Osteoblast (primary cell): ENCODE results near the gene TMEM126B. TPM values are rescaled to one million over a fixed set of nuclear protein-coding genes. Genes with fewer than 3 reads are reported as not detected.
"Not testable (repeated sequence)": the region's sequence is repeated elsewhere in the genome, so short reads cannot be mapped to it uniquely, and the experiment has no call there.

Source experiments
- DNase-seq: peaks from one replicate; pipeline ENCODE4 v3.0.0; 2011; ENCODE audit warnings: low spot score, mixed read lengths; ENCODE audit not compliant: insufficient read length; ENCODE audit errors: missing footprints
- H2AFZ ChIP-seq: 2 replicates; pipeline ENCODE4 v1.6.0; 2011; ENCODE audit warnings: mild to moderate bottlenecking, low read length
- H3K27ac ChIP-seq: 2 replicates; pipeline ENCODE4 v1.5.1; 2011; ENCODE audit warnings: mild to moderate bottlenecking, low read depth, low read length, moderate library complexity
- H3K27me3 ChIP-seq: 2 replicates; pipeline ENCODE4 v1.6.0; 2012; ENCODE audit warnings: mild to moderate bottlenecking, control low read depth, inconsistent platforms, low read length, moderate library complexity; ENCODE audit not compliant: insufficient read depth
- H3K36me3 ChIP-seq: 2 replicates; pipeline ENCODE4 v1.5.1; 2011; ENCODE audit warnings: mild to moderate bottlenecking, low read length, control low read depth, moderate library complexity; ENCODE audit not compliant: insufficient read depth
- H3K4me1 ChIP-seq: 2 replicates; pipeline ENCODE4 v1.5.1; 2011; ENCODE audit warnings: mild to moderate bottlenecking, low read length, control low read depth, moderate library complexity; ENCODE audit not compliant: insufficient read depth
- H3K4me2 ChIP-seq: 2 replicates; pipeline ENCODE4 v1.6.0; 2011; ENCODE audit warnings: mild to moderate bottlenecking, low read length; ENCODE audit not compliant: insufficient read depth
- H3K4me3 ChIP-seq: fragments of 200-600 bp; sonication (generic); 3 replicates; pipeline ENCODE4 v1.5.1; 2012; ENCODE audit warnings: mild to moderate bottlenecking, low read length, inconsistent platforms; ENCODE audit not compliant: insufficient read depth
- H3K79me2 ChIP-seq: 2 replicates; pipeline ENCODE4 v1.6.0; 2012; ENCODE audit warnings: mild to moderate bottlenecking, low read length, control low read depth, inconsistent platforms; ENCODE audit not compliant: insufficient read depth
- H3K9me3 ChIP-seq: 2 replicates; pipeline ENCODE4 v1.5.1; 2011; ENCODE audit warnings: low read depth, low read length, control low read depth
- H4K20me1 ChIP-seq: 2 replicates; pipeline ENCODE4 v1.6.0; 2012; ENCODE audit warnings: mild to moderate bottlenecking, low read length, control low read depth; ENCODE audit not compliant: insufficient read depth
- total RNA-seq: library from RNA; depleted of rRNA; stranded (reverse); fragments of >200 nt; gene quantifications from 2 replicates; pipeline ENCODE4 v1.2.3, GENCODE V29; 2012
- TF ChIP-seq, protein P1 (sequence below): IDR thresholded peaks from 2 replicates; pipeline ENCODE4 v1.5.1; 2011; ENCODE audit warnings: mild to moderate bottlenecking, low read depth, low read length, moderate library complexity; ENCODE audit errors: extremely low read depth

The TMEM126B gene
- total RNA-seq, 1 donor: 64.4 TPM

DNA sequence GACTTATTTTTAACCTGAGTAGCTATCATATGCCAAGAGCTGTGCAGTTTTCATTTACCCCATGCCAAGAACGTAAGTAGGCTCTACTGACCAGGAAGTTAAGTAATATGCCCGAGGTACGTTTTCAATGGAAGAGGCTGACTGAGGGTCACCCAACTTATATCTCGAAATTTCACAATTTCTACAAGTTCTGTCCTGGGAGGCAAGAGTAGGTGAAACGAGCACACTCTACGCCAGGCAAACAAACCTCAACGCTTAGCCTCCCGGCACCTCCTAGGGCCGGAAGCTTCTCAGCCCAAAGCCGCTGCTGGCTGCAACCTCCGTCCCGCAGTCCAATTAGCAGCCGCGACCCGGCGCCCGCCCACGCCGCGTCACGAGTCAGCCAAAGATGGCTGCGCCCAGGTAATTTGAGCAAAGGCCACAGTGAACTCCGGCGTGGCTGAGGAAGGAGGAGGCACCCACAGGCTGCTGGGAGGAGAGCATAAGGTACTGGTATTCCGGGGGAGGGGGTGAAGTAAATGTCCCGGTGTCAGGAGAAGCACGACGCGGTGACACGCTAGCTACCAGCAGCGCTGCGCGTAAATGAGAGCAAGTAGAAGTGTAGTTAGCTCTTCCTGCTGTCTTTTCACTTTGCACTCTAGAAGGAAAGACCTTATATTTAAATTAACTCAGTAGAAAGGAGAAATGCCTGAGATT lies 19.4 kb downstream of the TMEM126B start, which contains the start of gene TMEM126A:
Gene TMEM126A (plus strand): TSS at position 364 of the 696 bp plus-strand sequence. CDS start 2,289 bp downstream, outside the sequence.
- Histone ChIP-seq H2AFZ (peak within 1 kb of the TSS; percentile 88), H3K4me3 (peak within 1 kb of the TSS; percentile 80), H4K20me1 (no peaks in the 10 kb centered on the region), H3K4me1 (peaks cover 14% of the 10 kb centered on the region), H3K4me2 (peak within 1 kb of the TSS; percentile 89), H3K9me3 (no peaks in the 10 kb centered on the region), H3K36me3 (peaks cover 4% of the 10 kb centered on the region), H3K27ac (peak within 1 kb of the TSS; percentile 83), H3K27me3 (peaks cover 10% of the 10 kb centered on the region), H3K79me2 (peaks cover 28% of the 10 kb centered on the region)
- TF ChIP-seq, protein P1, sequence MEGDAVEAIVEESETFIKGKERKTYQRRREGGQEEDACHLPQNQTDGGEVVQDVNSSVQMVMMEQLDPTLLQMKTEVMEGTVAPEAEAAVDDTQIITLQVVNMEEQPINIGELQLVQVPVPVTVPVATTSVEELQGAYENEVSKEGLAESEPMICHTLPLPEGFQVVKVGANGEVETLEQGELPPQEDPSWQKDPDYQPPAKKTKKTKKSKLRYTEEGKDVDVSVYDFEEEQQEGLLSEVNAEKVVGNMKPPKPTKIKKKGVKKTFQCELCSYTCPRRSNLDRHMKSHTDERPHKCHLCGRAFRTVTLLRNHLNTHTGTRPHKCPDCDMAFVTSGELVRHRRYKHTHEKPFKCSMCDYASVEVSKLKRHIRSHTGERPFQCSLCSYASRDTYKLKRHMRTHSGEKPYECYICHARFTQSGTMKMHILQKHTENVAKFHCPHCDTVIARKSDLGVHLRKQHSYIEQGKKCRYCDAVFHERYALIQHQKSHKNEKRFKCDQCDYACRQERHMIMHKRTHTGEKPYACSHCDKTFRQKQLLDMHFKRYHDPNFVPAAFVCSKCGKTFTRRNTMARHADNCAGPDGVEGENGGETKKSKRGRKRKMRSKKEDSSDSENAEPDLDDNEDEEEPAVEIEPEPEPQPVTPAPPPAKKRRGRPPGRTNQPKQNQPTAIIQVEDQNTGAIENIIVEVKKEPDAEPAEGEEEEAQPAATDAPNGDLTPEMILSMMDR: no peak
- peak; percentile 91 for DNase-seq

DNA sequence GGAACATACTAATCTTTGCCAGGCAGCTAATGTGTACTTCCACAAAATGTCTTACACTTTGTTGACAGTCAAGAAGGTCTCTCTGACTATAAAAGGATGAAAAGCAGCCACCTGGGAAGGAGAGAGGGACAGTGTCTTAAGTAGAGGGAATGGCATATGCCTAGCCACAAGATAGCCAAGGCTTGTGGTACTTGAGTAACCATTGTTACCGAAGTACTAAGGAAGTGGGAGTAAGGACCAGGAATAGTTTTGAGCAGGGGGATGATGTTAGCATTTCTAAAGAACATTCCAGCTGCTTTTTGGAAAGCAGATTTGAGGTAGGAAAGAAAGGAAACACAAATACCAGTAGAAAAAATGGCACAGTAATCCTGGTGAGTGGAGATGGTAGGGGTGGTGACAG lies 22.7 kb downstream of the TMEM126B start:
- H3K79me2 ChIP-seq: peaks cover 35% of the 10 kb centered on the region

DNA sequence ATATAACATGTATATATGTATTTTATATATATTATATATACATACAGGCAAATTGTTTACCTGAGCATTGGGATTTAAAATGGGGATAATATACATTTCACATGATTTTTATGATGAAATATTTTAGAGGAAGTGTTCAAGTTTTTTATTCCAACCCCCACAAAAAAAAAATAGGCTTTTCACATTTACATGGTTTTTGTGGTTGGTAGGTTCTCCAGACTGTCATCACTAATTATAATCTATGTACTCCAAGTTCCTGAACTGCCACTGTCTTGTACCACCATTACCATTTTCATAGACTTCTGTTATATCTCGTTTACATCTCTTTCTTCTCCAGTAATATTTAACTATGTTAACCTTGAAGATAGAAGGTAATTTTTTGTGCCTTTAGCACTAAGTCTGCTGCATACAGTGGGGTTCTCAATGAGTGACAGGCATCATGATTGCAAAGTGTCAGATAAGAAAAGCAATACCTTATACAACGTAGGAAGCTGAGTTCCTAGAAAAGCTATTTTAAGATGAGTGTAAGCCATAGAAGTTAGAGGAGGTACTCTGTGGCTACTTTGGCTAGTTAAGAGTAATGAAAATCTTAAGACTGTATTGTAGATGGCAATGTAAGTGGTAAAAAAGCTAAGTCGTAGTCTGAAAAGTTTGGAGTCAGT lies 24.5 kb downstream of the TMEM126B start:
- TF ChIP-seq, protein P1: no peak
- H2AFZ ChIP-seq: no peak overlapping the region
- no peaks in the 10 kb centered on the region for H3K9me3 ChIP-seq
- H3K4me3 ChIP-seq: no peak overlapping the region
- H3K27ac ChIP-seq: no peak overlapping the region
- H3K4me1 ChIP-seq: peaks cover 7% of the 10 kb centered on the region
- H3K27me3 ChIP-seq: no peaks in the 10 kb centered on the region
- no peaks in the 10 kb centered on the region for H4K20me1 ChIP-seq
- peaks cover 34% of the 10 kb centered on the region for H3K36me3 ChIP-seq
- DNase-seq: no peak
- H3K79me2 ChIP-seq: peaks cover 41% of the 10 kb centered on the region
- no peak overlapping the region for H3K4me2 ChIP-seq

More for the DNA sequence above, 22.7 kb downstream of the TMEM126B start:
- peaks cover 16% of the 10 kb centered on the region for H3K36me3 ChIP-seq
- no peak overlapping the region for H3K27ac ChIP-seq
- no peaks in the 10 kb centered on the region for H3K9me3 ChIP-seq
- TF ChIP-seq, protein P1: no peak
- peaks cover 14% of the 10 kb centered on the region for H3K4me1 ChIP-seq
- no peaks in the 10 kb centered on the region for H3K27me3 ChIP-seq
- H2AFZ ChIP-seq: no peak overlapping the region
- no peak overlapping the region for H3K4me3 ChIP-seq
- H4K20me1 ChIP-seq: no peaks in the 10 kb centered on the region
- no peak for DNase-seq
- no peak overlapping the region for H3K4me2 ChIP-seq

DNA sequence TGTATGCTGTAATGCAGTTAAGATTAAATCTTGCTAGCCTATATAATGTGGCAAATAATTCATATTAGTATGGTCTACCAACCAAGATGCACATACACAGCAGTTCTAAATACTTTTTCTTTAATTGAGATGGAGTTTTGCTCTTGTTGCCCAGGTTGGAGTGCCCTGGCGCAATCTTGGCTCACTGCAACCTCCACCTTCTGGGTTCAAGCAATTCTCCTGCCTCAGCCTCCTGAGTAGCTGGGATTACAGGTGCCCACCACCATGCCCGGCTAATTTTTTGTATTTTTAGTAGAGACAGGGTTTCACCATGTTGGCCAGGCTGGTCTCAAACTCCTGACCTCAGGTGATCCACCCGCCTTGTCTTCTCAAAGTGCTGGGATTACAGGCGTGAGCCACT lies 25.9 kb downstream of the TMEM126B start:
- not testable (repeated sequence) for H3K4me3 ChIP-seq, DNase-seq, H3K4me2 ChIP-seq, H3K9me3 ChIP-seq, H3K27ac ChIP-seq, H2AFZ ChIP-seq, H4K20me1 ChIP-seq, H3K4me1 ChIP-seq, H3K27me3 ChIP-seq
- peaks cover 47% of the 10 kb centered on the region for H3K36me3 ChIP-seq
- H3K79me2 ChIP-seq: peaks cover 41% of the 10 kb centered on the region
